Mesendoderm (in vitro differentiated cells): ENCODE data around the gene TOM1.
A peak's percentile ranks its signal among the peaks of the same experiment; 100 is the strongest.

ENCODE experiments used
- DNase-seq: peaks from one replicate; pipeline ENCODE4 v3.0.0; 2013
- H2AK5ac ChIP-seq: 2 replicates; pipeline ENCODE4 v1.6.1; 2013; ENCODE audit warnings: low read length, inconsistent platforms
- H2BK120ac ChIP-seq: 2 replicates; pipeline ENCODE4 v1.6.1; 2013; ENCODE audit warnings: low read depth, mild to moderate bottlenecking, low read length, moderate library complexity, mixed read lengths
- H2BK15ac ChIP-seq: replicated peaks from 2 replicates; pipeline ENCODE4 v1.6.1; 2013; ENCODE audit warnings: low read depth, mild to moderate bottlenecking, moderate library complexity
- H2BK5ac ChIP-seq: 2 replicates; pipeline ENCODE4 v1.6.1; 2013; ENCODE audit warnings: low read length, inconsistent platforms
- H3K18ac ChIP-seq: 2 replicates; pipeline ENCODE4 v1.6.1; 2013; ENCODE audit warnings: mild to moderate bottlenecking, low read length, mixed read lengths
- H3K23ac ChIP-seq: one replicate; pipeline ENCODE4 v1.6.1; 2013; ENCODE audit warnings: low read length
- H3K27ac ChIP-seq: 2 replicates; pipeline ENCODE4 v1.5.1; 2013; ENCODE audit warnings: low read depth, mild to moderate bottlenecking, inconsistent platforms, low read length, moderate library complexity
- H3K27me3 ChIP-seq: 2 replicates; pipeline ENCODE4 v1.6.1; 2013; ENCODE audit warnings: low read length, control low read depth, mild to moderate bottlenecking, inconsistent platforms; ENCODE audit not compliant: insufficient read depth, poor library complexity
- H3K36me3 ChIP-seq: 2 replicates; pipeline ENCODE4 v1.6.1; 2013; ENCODE audit warnings: low read length, inconsistent platforms; ENCODE audit not compliant: control insufficient read depth, insufficient read depth
- H3K4ac ChIP-seq: one replicate; pipeline ENCODE4 v1.6.1; 2013; ENCODE audit warnings: low read depth, mild to moderate bottlenecking, low read length, moderate library complexity
- H3K4me1 ChIP-seq: 2 replicates; pipeline ENCODE4 v1.6.1; 2013; ENCODE audit warnings: low read depth, low read length, inconsistent platforms; ENCODE audit not compliant: control insufficient read depth
- H3K4me2 ChIP-seq: 2 replicates; pipeline ENCODE4 v1.6.1; 2013; ENCODE audit warnings: low read length
- H3K4me3 ChIP-seq: 2 replicates; pipeline ENCODE4 v1.5.1; 2013; ENCODE audit warnings: mild to moderate bottlenecking, low read length
- H3K56ac ChIP-seq: one replicate; pipeline ENCODE4 v1.6.1; 2013; ENCODE audit warnings: low read length
- H3K79me1 ChIP-seq: 2 replicates; pipeline ENCODE4 v1.6.1; 2013; ENCODE audit warnings: low read length, inconsistent platforms
- H3K79me2 ChIP-seq: 2 replicates; pipeline ENCODE4 v1.6.1; 2013; ENCODE audit warnings: mild to moderate bottlenecking, low read length; ENCODE audit not compliant: control insufficient read depth, insufficient read depth
- H3K9ac ChIP-seq: 2 replicates; pipeline ENCODE4 v1.6.1; 2013; ENCODE audit warnings: low read length, inconsistent platforms
- H4K5ac ChIP-seq: one replicate; pipeline ENCODE4 v1.6.1; 2013; ENCODE audit warnings: low read length
- H4K8ac ChIP-seq: one replicate; pipeline ENCODE4 v1.6.1; 2013; ENCODE audit warnings: low read depth, mild to moderate bottlenecking, control low read depth, low read length, moderate library complexity
- WGBS: extraction: QIAGEN DNeasy Blood & Tissue Kit; methylation state at CpG from one replicate; pipeline ENCODE4 v1.1.7; 2013; ENCODE audit warnings: low lambda C conversion rate, missing lambda C conversion rate; ENCODE audit not compliant: insufficient coverage; ENCODE audit errors: extremely low coverage; 5-methylcytosine and 5-hydroxymethylcytosine counted together

TOM1 gene

DNA sequence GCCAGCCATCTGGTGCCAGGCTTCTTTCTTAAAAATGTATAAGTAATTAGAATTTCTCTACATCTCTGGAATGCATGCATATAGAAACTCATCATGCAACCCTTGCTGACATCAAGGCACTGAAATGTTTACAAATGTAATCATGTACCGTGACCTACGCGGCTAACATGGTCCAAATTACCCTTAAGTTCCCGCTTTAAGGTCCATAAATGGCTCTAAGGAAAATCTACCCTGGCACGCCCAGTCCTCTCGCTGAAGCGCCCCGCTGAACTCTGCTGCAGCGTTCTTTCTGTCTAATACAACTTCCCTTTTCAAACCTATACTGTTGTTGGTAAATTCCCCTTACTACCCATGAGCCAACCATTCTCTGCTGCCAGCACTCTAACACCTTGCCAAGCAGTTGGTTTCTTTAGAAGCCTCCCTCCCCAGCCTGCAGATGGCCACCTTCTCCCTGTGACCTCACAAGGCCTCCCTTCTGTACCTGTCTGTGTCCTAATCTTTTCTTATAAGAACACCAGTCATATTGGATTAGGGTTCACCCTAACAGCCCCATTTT lies 67.7 kb downstream of the TOM1 start:
- H3K4me3 ChIP-seq: no peak overlapping the region
- no peak overlapping the region for H3K56ac ChIP-seq
- H2AK5ac ChIP-seq: no peak overlapping the region
- H2BK120ac ChIP-seq: no peak overlapping the region
- peaks cover 2% of the 10 kb centered on the region for H3K4me1 ChIP-seq
- no peak for DNase-seq
- WGBS: no CpG with 5 or more reads among the region's 9 CpGs
- no peaks in the 10 kb centered on the region for H3K36me3 ChIP-seq
- H2BK15ac ChIP-seq: no peak overlapping the region
- H3K79me2 ChIP-seq: no peaks in the 10 kb centered on the region
- H3K4me2 ChIP-seq: no peak overlapping the region
- H3K23ac ChIP-seq: no peak overlapping the region
- no peak overlapping the region for H3K27ac ChIP-seq
- H3K18ac ChIP-seq: no peak overlapping the region
- no peak overlapping the region for H4K8ac ChIP-seq
- H3K27me3 ChIP-seq: no peaks in the 10 kb centered on the region
- no peak overlapping the region for H4K5ac ChIP-seq
- no peak overlapping the region for H2BK5ac ChIP-seq
- H3K79me1 ChIP-seq: no peaks in the 10 kb centered on the region
- H3K4ac ChIP-seq: no peak overlapping the region
- no peak overlapping the region for H3K9ac ChIP-seq

DNA sequence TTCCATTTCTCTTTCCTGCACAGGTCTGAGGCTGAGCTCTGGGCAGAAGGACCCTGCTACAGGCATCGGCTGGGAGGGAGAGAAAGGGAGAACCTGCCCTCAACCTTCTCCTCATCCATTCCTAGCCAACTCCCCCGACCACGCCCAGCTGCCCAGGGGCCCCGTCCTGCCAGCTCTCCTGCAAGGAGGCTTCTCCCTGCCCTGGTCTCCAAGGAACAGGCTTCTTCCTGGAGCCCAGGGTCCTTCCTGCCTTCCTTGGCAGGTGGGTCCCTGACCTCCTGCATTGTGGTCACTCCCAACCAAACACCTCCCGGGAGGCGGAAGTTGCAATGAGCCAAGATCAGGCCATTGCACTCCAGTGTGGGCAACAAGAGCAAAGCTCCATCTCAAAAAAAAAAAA lies 68.7 kb downstream of the TOM1 start:
- no peaks in the 10 kb centered on the region for H3K36me3 ChIP-seq
- H3K27ac ChIP-seq: no peak overlapping the region
- WGBS: no CpG with 5 or more reads among the region's 6 CpGs
- H3K4me2 ChIP-seq: no peak overlapping the region
- DNase-seq: no peak
- H2BK15ac ChIP-seq: no peak overlapping the region
- H4K8ac ChIP-seq: no peak overlapping the region
- no peak overlapping the region for H2AK5ac ChIP-seq
- no peaks in the 10 kb centered on the region for H3K79me2 ChIP-seq
- no peaks in the 10 kb centered on the region for H3K27me3 ChIP-seq
- H3K4ac ChIP-seq: no peak overlapping the region
- no peak overlapping the region for H4K5ac ChIP-seq
- peaks cover 2% of the 10 kb centered on the region for H3K4me1 ChIP-seq
- H2BK120ac ChIP-seq: no peak overlapping the region
- H3K9ac ChIP-seq: no peak overlapping the region
- no peak overlapping the region for H2BK5ac ChIP-seq
- H3K79me1 ChIP-seq: no peaks in the 10 kb centered on the region
- H3K18ac ChIP-seq: no peak overlapping the region
- H3K23ac ChIP-seq: no peak overlapping the region
- H3K56ac ChIP-seq: no peak overlapping the region
- no peak overlapping the region for H3K4me3 ChIP-seq

DNA sequence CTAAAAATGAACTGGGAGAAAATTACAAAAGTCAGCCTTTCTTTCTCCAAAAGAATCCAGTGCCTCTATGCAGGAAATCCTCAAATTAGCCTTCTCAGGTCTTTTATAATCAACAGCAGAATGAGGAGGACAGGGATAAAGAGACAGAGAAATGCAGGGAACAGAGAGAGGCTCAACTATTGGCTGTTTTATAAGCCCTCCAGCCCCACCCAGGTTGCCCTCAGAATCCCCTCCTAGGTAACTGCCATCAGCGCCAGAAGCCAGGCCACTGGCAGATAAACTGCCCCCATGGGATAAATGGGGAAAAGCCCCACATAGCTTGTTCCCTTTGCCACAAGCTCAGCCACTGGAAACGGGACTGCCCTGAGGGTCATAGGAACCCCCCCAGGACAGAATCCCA lies 70.3 kb downstream of the TOM1 start:
- H3K4ac ChIP-seq: peak overlapping the region; percentile 6
- H3K79me2 ChIP-seq: no peaks in the 10 kb centered on the region
- no peak for DNase-seq
- no peak overlapping the region for H3K23ac ChIP-seq
- H2BK120ac ChIP-seq: no peak overlapping the region
- no peak overlapping the region for H3K56ac ChIP-seq
- no peak overlapping the region for H2BK5ac ChIP-seq
- no peaks in the 10 kb centered on the region for H3K36me3 ChIP-seq
- no peak overlapping the region for H3K18ac ChIP-seq
- no peak overlapping the region for H2BK15ac ChIP-seq
- H3K4me1 ChIP-seq: peaks cover 2% of the 10 kb centered on the region
- H3K79me1 ChIP-seq: no peaks in the 10 kb centered on the region
- no peak overlapping the region for H2AK5ac ChIP-seq
- H3K27me3 ChIP-seq: no peaks in the 10 kb centered on the region
- no peak overlapping the region for H3K4me3 ChIP-seq
- H3K4me2 ChIP-seq: no peak overlapping the region
- WGBS: no CpG with 5 or more reads among the region's 2 CpGs
- no peak overlapping the region for H4K8ac ChIP-seq
- no peak overlapping the region for H3K9ac ChIP-seq
- H4K5ac ChIP-seq: no peak overlapping the region
- H3K27ac ChIP-seq: no peak overlapping the region

GRCh38 chr22:35373781-35374180 lies 74.1 kb downstream of the TOM1 start:
- no CpG with 5 or more reads among the region's 6 CpGs for WGBS

GRCh38 chr22:35375031-35375430 lies 75.3 kb downstream of the TOM1 start:
- Histone ChIP-seq H3K27ac (no peak overlapping the region), H4K8ac (no peak overlapping the region)
- WGBS: no CpG with 5 or more reads among the region's 3 CpGs

More at GRCh38 chr22:35373781-35374180, 74.1 kb downstream of the TOM1 start:
- Histone ChIP-seq H3K79me1 (no peaks in the 10 kb centered on the region), H3K36me3 (no peaks in the 10 kb centered on the region), H3K27ac (no peak overlapping the region), H3K56ac (no peak overlapping the region), H2BK5ac (no peak overlapping the region), H4K5ac (no peak overlapping the region), H3K27me3 (no peaks in the 10 kb centered on the region), H3K4me3 (no peak overlapping the region), H3K23ac (no peak overlapping the region), H3K18ac (no peak overlapping the region), H3K4ac (no peak overlapping the region), H3K9ac (no peak overlapping the region), H2AK5ac (no peak overlapping the region), H3K4me1 (peaks cover 15% of the 10 kb centered on the region), H3K79me2 (no peaks in the 10 kb centered on the region), H2BK15ac (no peak overlapping the region), H3K4me2 (no peak overlapping the region), H2BK120ac (no peak overlapping the region), H4K8ac (no peak overlapping the region)
- DNase-seq: no peak

GRCh38 chr22:35375526-35375925 lies 75.8 kb downstream of the TOM1 start:
- no CpG with 5 or more reads among the region's 8 CpGs for WGBS
- H2BK15ac ChIP-seq: no peak overlapping the region
- no peaks in the 10 kb centered on the region for H3K36me3 ChIP-seq
- no peak overlapping the region for H4K5ac ChIP-seq
- H3K23ac ChIP-seq: no peak overlapping the region
- H2BK120ac ChIP-seq: no peak overlapping the region
- H3K56ac ChIP-seq: no peak overlapping the region
- no peak overlapping the region for H3K4me3 ChIP-seq
- H3K27me3 ChIP-seq: no peaks in the 10 kb centered on the region
- H3K9ac ChIP-seq: no peak overlapping the region
- H3K4me2 ChIP-seq: no peak overlapping the region
- no peaks in the 10 kb centered on the region for H3K79me2 ChIP-seq
- H3K27ac ChIP-seq: no peak overlapping the region
- H3K18ac ChIP-seq: no peak overlapping the region
- H2AK5ac ChIP-seq: no peak overlapping the region
- H3K4me1 ChIP-seq: peaks cover 15% of the 10 kb centered on the region
- H3K79me1 ChIP-seq: no peaks in the 10 kb centered on the region
- no peak overlapping the region for H4K8ac ChIP-seq
- no peak overlapping the region for H2BK5ac ChIP-seq
- DNase-seq: no peak
- no peak overlapping the region for H3K4ac ChIP-seq

More at GRCh38 chr22:35375031-35375430, 75.3 kb downstream of the TOM1 start:
- no peak for DNase-seq
- Histone ChIP-seq H3K4ac (no peak overlapping the region), H3K36me3 (no peaks in the 10 kb centered on the region), H3K27me3 (no peaks in the 10 kb centered on the region), H3K79me1 (no peaks in the 10 kb centered on the region), H4K5ac (no peak overlapping the region), H3K4me1 (peaks cover 15% of the 10 kb centered on the region), H2BK120ac (no peak overlapping the region), H3K9ac (no peak overlapping the region), H3K4me3 (no peak overlapping the region), H3K56ac (peak overlapping the region; percentile 44), H3K79me2 (no peaks in the 10 kb centered on the region), H3K23ac (no peak overlapping the region), H3K18ac (no peak overlapping the region), H2AK5ac (peak overlapping the region; percentile 85), H3K4me2 (no peak overlapping the region), H2BK15ac (no peak overlapping the region), H2BK5ac (no peak overlapping the region)
